GM18870 (cell line): ENCODE results near the gene KLHL29.

Experiments
- ATAC-seq: cut with Tn5 transposase; IDR thresholded peaks from one replicate; pipeline ENCODE4 v1.9.1; 2021; ENCODE audit warnings: moderate library complexity; ENCODE audit not compliant: unreplicated experiment

Gene KLHL29

GRCh38 chr2:23586741-23587306, 201.8 kb downstream of the KLHL29 start:
- ATAC-seq: no peak

- ATAC-seq: no peak
Observed at GRCh38 chr2:23587341-23587880, 202.4 kb downstream of the KLHL29 start.

- no peak for ATAC-seq
Observed at GRCh38 chr2:23588106-23588505, 203.1 kb downstream of the KLHL29 start.

- ATAC-seq: no peak
Observed at GRCh38 chr2:23588508-23589201, 203.7 kb downstream of the KLHL29 start.

- ATAC-seq: no peak
Observed at GRCh38 chr2:23589220-23589647, 204.3 kb downstream of the KLHL29 start.

GRCh38 chr2:23589739-23590138, 204.8 kb downstream of the KLHL29 start:
- ATAC-seq: no peak

GRCh38 chr2:23590241-23590869, 205.4 kb downstream of the KLHL29 start:
- ATAC-seq: no peak

GRCh38 chr2:23591111-23591510, 206.1 kb downstream of the KLHL29 start:
- ATAC-seq: no peak

GRCh38 chr2:23592061-23592685, 207.2 kb downstream of the KLHL29 start:
- no peak for ATAC-seq

- no peak for ATAC-seq
Observed at GRCh38 chr2:23592898-23593751, 208.1 kb downstream of the KLHL29 start.

- no peak for ATAC-seq
Observed at GRCh38 chr2:23593752-23594459, 208.9 kb downstream of the KLHL29 start.

- ATAC-seq: no peak
Observed at GRCh38 chr2:23594460-23594825, 209.5 kb downstream of the KLHL29 start.

GRCh38 chr2:23595021-23595420, 210.0 kb downstream of the KLHL29 start:
- no peak for ATAC-seq

GRCh38 chr2:23595601-23596251, 210.7 kb downstream of the KLHL29 start:
- no peak for ATAC-seq

GRCh38 chr2:23596316-23596885, 211.4 kb downstream of the KLHL29 start:
- ATAC-seq: no peak

GRCh38 chr2:23597687-23598086, 212.7 kb downstream of the KLHL29 start:
- ATAC-seq: no peak

- ATAC-seq: no peak
Observed at GRCh38 chr2:23599006-23599405, 214.0 kb downstream of the KLHL29 start.

GRCh38 chr2:23599667-23600066, 214.7 kb downstream of the KLHL29 start:
- no peak for ATAC-seq

- ATAC-seq: no peak
Observed at GRCh38 chr2:23600346-23600745, 215.4 kb downstream of the KLHL29 start.
